Measurements from ENCODE around the gene CCL22. TPM values are rescaled to one million over a fixed set of nuclear protein-coding genes. Genes with fewer than 3 reads are reported as not detected.

CCL22 gene
- total RNA-seq, 4 donors from 2014 or later: not detected

- no peak for TF ChIP-seq CTCF (IDR thresholded peaks at IDR 0.05)
- no peak for TF ChIP-seq POLR2A (IDR thresholded peaks at IDR 0.05)
- WGBS, 2 donors: 75 to 83% methylated on average over 10 of the region's 10 CpGs
- no peaks in the 10 kb centered on the region for H3K9me3 ChIP-seq
- H3K4me3 ChIP-seq (replicated peaks in 1 of 3): no peak overlapping the region
- no peak for DNase-seq
- H3K36me3 ChIP-seq: peaks cover 0 to 7% of the 10 kb centered on the region in 2 donors
- peaks cover 0 to 32% of the 10 kb centered on the region in 2 donors for H3K4me1 ChIP-seq
- H3K27me3 ChIP-seq: no peaks in the 10 kb centered on the region
- no peak overlapping the region for H3K27ac ChIP-seq
- intact Hi-C loops (cut with DNase I): loop anchor here (5.0 kb wide), 1 partner anchor 33 kb away; no protein-coding TSS in a partner anchor
Observed at GRCh38 chr16:57379579-57379978, 21.0 kb downstream of the CCL22 start.

GRCh38 chr16:57380671-57381462, 22.3 kb downstream of the CCL22 start:
- intact Hi-C loops (cut with DNase I): no loop called here
- 51 to 53% methylated on average over 8 of the region's 8 CpGs for WGBS, 2 donors
- Histone ChIP-seq H3K4me1 (peaks cover 0 to 23% of the 10 kb centered on the region in 2 donors), H3K4me3 (replicated peaks in 1 of 3) (no peak overlapping the region), H3K27ac (peak overlapping the region in 1 of 3 donors; percentile 2), H3K36me3 (peaks cover 0 to 7% of the 10 kb centered on the region in 2 donors), H3K9me3 (no peaks in the 10 kb centered on the region), H3K27me3 (no peaks in the 10 kb centered on the region)
- TF ChIP-seq CTCF (IDR thresholded peaks at IDR 0.05) (no peak), POLR2A (IDR thresholded peaks at IDR 0.05) (no peak)
- peak; percentile 14 for DNase-seq

GRCh38 chr16:57381791-57382534, 23.4 kb downstream of the CCL22 start:
- no peaks in the 10 kb centered on the region for H3K27me3 ChIP-seq
- intact Hi-C loops (cut with DNase I): no loop called here
- peaks cover 0 to 7% of the 10 kb centered on the region in 2 donors for H3K36me3 ChIP-seq
- 95 to 96% methylated on average over 23 to 30 of the region's 35 CpGs for WGBS, 2 donors
- no peak for DNase-seq
- no peak overlapping the region for H3K27ac ChIP-seq
- TF ChIP-seq POLR2A (IDR thresholded peaks at IDR 0.05): no peak
- no peak overlapping the region for H3K4me3 ChIP-seq (replicated peaks in 1 of 3)
- no peaks in the 10 kb centered on the region for H3K9me3 ChIP-seq
- peaks cover 0 to 26% of the 10 kb centered on the region in 2 donors for H3K4me1 ChIP-seq

- no peak for DNase-seq
- H3K9me3 ChIP-seq: no peaks in the 10 kb centered on the region
- no peaks in the 10 kb centered on the region for H3K27me3 ChIP-seq
- H3K36me3 ChIP-seq: peaks cover 0 to 7% of the 10 kb centered on the region in 2 donors
- no peak overlapping the region for H3K27ac ChIP-seq
- 96 to 97% methylated on average over 3 to 6 of the region's 16 CpGs for whole genome bisulfite sequencing, 2 donors
- H3K4me3 ChIP-seq (replicated peaks in 1 of 3): no peak overlapping the region
- intact Hi-C loops (cut with DNase I): no loop called here
- TF ChIP-seq POLR2A (IDR thresholded peaks at IDR 0.05): no peak
- no peak for TF ChIP-seq CTCF (IDR thresholded peaks at IDR 0.05)
- H3K4me1 ChIP-seq: peaks cover 0 to 26% of the 10 kb centered on the region in 2 donors
Observed at GRCh38 chr16:57382535-57383275, 24.1 kb downstream of the CCL22 start.
